GM23248 (cell line): ENCODE measurements around the gene COG5.

Experiments used
- EZH2 ChIP-seq: fragments of 200-600 bp; sonication (generic); IDR thresholded peaks from 2 replicates; pipeline ENCODE4 v1.6.1; 2018; ENCODE audit warnings: antibody characterized with exemption, mild to moderate bottlenecking; ENCODE audit not compliant: insufficient read depth, poor library complexity, severe bottlenecking
- EZH2phosphoT487 ChIP-seq: fragments of 200-600 bp; sonication (generic); IDR thresholded peaks from 2 replicates; pipeline ENCODE4 v1.6.1; 2018; ENCODE audit warnings: antibody characterized with exemption, moderate library complexity, mild to moderate bottlenecking, low read depth; ENCODE audit not compliant: insufficient read depth

- TF ChIP-seq EZH2 (no peak), EZH2phosphoT487 (no peak)
These were observed 16.4 kb upstream of the COG5 start, which contains the start of gene BCAP29 for GRCh38 chr7:107579885-107580715.
